GM23338 (cell line): ENCODE results near the gene TPR. TPM values are rescaled to one million over a fixed set of nuclear protein-coding genes. Genes with fewer than 3 reads are reported as not detected.
A peak's percentile ranks its signal among the peaks of the same experiment; 100 is the strongest.

ENCODE experiments used
- ATAC-seq: fragments of 200-7000 bp; cut with Tn5 transposase; 3 replicates; pipeline ENCODE4 v1.9.1; 2020
- DNase-seq: peaks from one replicate; pipeline ENCODE4 v3.0.0-alpha.2; 2015; ENCODE audit warnings: low spot score
- H2AFZ ChIP-seq: fragments of 200-600 bp; sonication (generic); 2 replicates; pipeline ENCODE4 v1.8.0; 2016; ENCODE audit warnings: antibody characterized with exemption, mild to moderate bottlenecking, moderate library complexity
- H3F3A ChIP-seq: fragments of 200-600 bp; sonication (generic); replicated peaks from 2 replicates; pipeline ENCODE4 v1.8.0; 2017; ENCODE audit warnings: antibody characterized with exemption, mixed run types, low read depth
- H3K27ac ChIP-seq: fragments of 200-600 bp; sonication (generic); 2 replicates; pipeline ENCODE4 v1.6.1; 2016; ENCODE audit warnings: low read depth
- H3K27me3 ChIP-seq: fragments of 200-600 bp; sonication (generic); 2 replicates; pipeline ENCODE4 v1.8.0; 2016; ENCODE audit warnings: mild to moderate bottlenecking, mixed run types, moderate library complexity; ENCODE audit not compliant: insufficient read depth
- H3K36me3 ChIP-seq: fragments of 200-600 bp; sonication (generic); 2 replicates; pipeline ENCODE4 v1.8.0; 2016; ENCODE audit warnings: mild to moderate bottlenecking; ENCODE audit not compliant: insufficient read depth
- H3K4me1 ChIP-seq: fragments of 200-600 bp; sonication (generic); 2 replicates; pipeline ENCODE4 v1.8.0; 2016; ENCODE audit warnings: mild to moderate bottlenecking, moderate library complexity; ENCODE audit not compliant: insufficient read depth
- H3K4me2 ChIP-seq: fragments of 200-600 bp; sonication (generic); 2 replicates; pipeline ENCODE4 v1.7.1; 2017; ENCODE audit warnings: mixed run types
- H3K4me3 ChIP-seq: fragments of 200-600 bp; sonication (generic); 2 replicates; pipeline ENCODE4 v1.6.1; 2016; ENCODE audit warnings: mixed run types
- H3K79me2 ChIP-seq: fragments of 200-600 bp; sonication (generic); replicated peaks from 2 replicates; pipeline ENCODE4 v1.8.0; 2017; ENCODE audit warnings: mild to moderate bottlenecking; ENCODE audit not compliant: insufficient read depth
- H3K9me2 ChIP-seq: fragments of 200-600 bp; sonication (generic); 2 replicates; pipeline ENCODE4 v1.8.0; 2017; ENCODE audit not compliant: insufficient read depth
- H4K20me1 ChIP-seq: fragments of 200-600 bp; sonication (generic); replicated peaks from 2 replicates; pipeline ENCODE4 v1.8.0; 2017; ENCODE audit warnings: mild to moderate bottlenecking; ENCODE audit not compliant: insufficient read depth
- H3K27ac Mint-ChIP-seq: 2 replicates; pipeline ENCODE4 v1.8.0; 2020; ENCODE audit warnings: inconsistent platforms, mild to moderate bottlenecking, moderate library complexity, mixed read lengths
- H3K27me3 Mint-ChIP-seq: 3 replicates; pipeline ENCODE4 v1.8.0; 2022; ENCODE audit warnings: low read depth, mild to moderate bottlenecking, moderate library complexity, mixed read lengths, inconsistent platforms; ENCODE audit not compliant: insufficient read depth, poor library complexity
- H3K36me3 Mint-ChIP-seq: 3 replicates; pipeline ENCODE4 v1.8.0; 2021; ENCODE audit warnings: low read depth, mild to moderate bottlenecking, inconsistent platforms, moderate library complexity, mixed read lengths
- H3K4me1 Mint-ChIP-seq: 3 replicates; pipeline ENCODE4 v1.8.0; 2020; ENCODE audit warnings: mild to moderate bottlenecking, inconsistent platforms, mixed read lengths
- H3K4me3 Mint-ChIP-seq: 3 replicates; pipeline ENCODE4 v1.8.0; 2021; ENCODE audit warnings: moderate library complexity, mild to moderate bottlenecking, inconsistent platforms, mixed read lengths
- H3K9me3 Mint-ChIP-seq: 3 replicates; pipeline ENCODE4 v1.8.0; 2020; ENCODE audit warnings: moderate library complexity, mild to moderate bottlenecking, inconsistent platforms, mixed read lengths
- CTCF ChIP-seq, 2 experiments: fragments of 200-600 bp in 1 of 2; sonication (generic) in 1 of 2; conservative IDR thresholded peaks; 2 replicates each; pipeline versions ENCODE4 v1.5.1 to v1.6.1; 2016 to 2017; ENCODE audit warnings: antibody characterized with exemption in 2 of 2, low read depth in 2 of 2, mild to moderate bottlenecking in 2 of 2, moderate library complexity in 1 of 2
- ETS1 ChIP-seq: IDR thresholded peaks from 2 replicates; pipeline ENCODE4 v1.6.1; 2016; ENCODE audit warnings: antibody characterized with exemption
- EZH2 ChIP-seq: fragments of 200-600 bp; sonication (generic); IDR thresholded peaks from one replicate; pipeline ENCODE4 v1.8.0; 2017; ENCODE audit warnings: antibody characterized with exemption, mild to moderate bottlenecking, low read depth; ENCODE audit not compliant: unreplicated experiment
- EZH2phosphoT487 ChIP-seq: fragments of 200-600 bp; sonication (generic); IDR thresholded peaks from one replicate; pipeline ENCODE4 v1.8.1; 2018; ENCODE audit warnings: antibody characterized with exemption; ENCODE audit not compliant: unreplicated experiment
- JUNB ChIP-seq: IDR thresholded peaks from one replicate; pipeline ENCODE4 v1.6.1; 2016; ENCODE audit warnings: antibody characterized with exemption; ENCODE audit not compliant: unreplicated experiment
- NANOG ChIP-seq: IDR thresholded peaks from 2 replicates; pipeline ENCODE4 v1.6.1; 2016; ENCODE audit warnings: antibody characterized with exemption, borderline replicate concordance
- POLR2AphosphoS5 ChIP-seq: IDR thresholded peaks from 2 replicates; pipeline ENCODE4 v1.6.1; 2016; ENCODE audit warnings: antibody characterized with exemption, low read depth
- STAT1 ChIP-seq: IDR thresholded peaks from one replicate; pipeline ENCODE4 v1.6.1; 2016; ENCODE audit warnings: antibody characterized with exemption; ENCODE audit not compliant: unreplicated experiment
- ZNF114 ChIP-seq: fragments of 250-450 bp; sonication (Bioruptor Pico); IDR thresholded peaks from 2 replicates; pipeline ENCODE4 v1.5.0; 2020; ENCODE audit warnings: mild to moderate bottlenecking, moderate library complexity
- ZNF331 ChIP-seq: fragments of 250-450 bp; sonication (Bioruptor Pico); IDR thresholded peaks from 2 replicates; pipeline ENCODE4 v1.5.0; 2020; ENCODE audit warnings: low read depth, mild to moderate bottlenecking, moderate library complexity
- ZNF462 ChIP-seq: fragments of 250-450 bp; sonication (Bioruptor Pico); IDR thresholded peaks from 2 replicates; pipeline ENCODE4 v1.5.0; 2020; ENCODE audit warnings: mild to moderate bottlenecking, moderate library complexity
- polyA plus RNA-seq: library from polyadenylated mRNA; unstranded; fragments of >200 nt; fragmentation: Nextera tagmentation; extraction: Ambion mirVana; gene quantifications from 2 replicates; pipeline ENCODE4 v1.2.1, GENCODE V29; 2016
- total RNA-seq: library from RNA; depleted of rRNA; stranded (reverse); fragments of >200 nt; shearing (Covaris generic); gene quantifications from 2 replicates; pipeline ENCODE4 v1.2.3, GENCODE V29; 2014

TPR gene
- total and polyA plus RNA-seq, 2 experiments from 2014 or later, result 108 to 220 TPM

GRCh38 chr1:186323865-186324264 is 51.2 kb downstream of the TPR start:
- peaks cover 54% of the 10 kb centered on the region for H3K36me3 ChIP-seq
- H3F3A ChIP-seq, result no peaks in the 10 kb centered on the region
- Mint-ChIP-seq H3K9me3 (no peaks in the 10 kb centered on the region), H3K27me3 (no peaks in the 10 kb centered on the region), H3K27ac (peak overlapping the region; percentile 70), H3K36me3 (peaks cover 74% of the 10 kb centered on the region), H3K4me1 (no peaks in the 10 kb centered on the region), H3K4me3 (no peak overlapping the region)
- no peak for TF ChIP-seq ZNF462 (CRISPR knock-in tag)
- TF ChIP-seq POLR2AphosphoS5, result no peak
- no peak for TF ChIP-seq ZNF331
- H3K9me2 ChIP-seq, result no peaks in the 10 kb centered on the region
- no peaks in the 10 kb centered on the region for H3K79me2 ChIP-seq
- no peak overlapping the region for H3K4me2 ChIP-seq
- no peaks in the 10 kb centered on the region for H3K4me1 ChIP-seq
- no peaks in the 10 kb centered on the region for H3K27me3 ChIP-seq
- ATAC-seq (no peak), DNase-seq (no peak)
- H2AFZ ChIP-seq, result no peak overlapping the region
- H4K20me1 ChIP-seq, result no peaks in the 10 kb centered on the region; the same call in none of the 2 replicates
- no peak overlapping the region for H3K27ac ChIP-seq
- no peak overlapping the region for H3K4me3 ChIP-seq

- Histone ChIP-seq H3K4me2 (no peak overlapping the region), H3K79me2 (no peaks in the 10 kb centered on the region), H4K20me1 (0 out of 2 replicates have a peak, but pooled peaks cover 4% of the 10 kb centered on the region), H3K9me2 (no peaks in the 10 kb centered on the region), H2AFZ (no peak overlapping the region), H3K27me3 (no peaks in the 10 kb centered on the region), H3K36me3 (peaks cover 48% of the 10 kb centered on the region), H3K4me1 (no peaks in the 10 kb centered on the region), H3F3A (no peaks in the 10 kb centered on the region), H3K27ac (no peak overlapping the region), H3K4me3 (no peak overlapping the region)
- Mint-ChIP-seq H3K4me1 (no peaks in the 10 kb centered on the region), H3K4me3 (no peak overlapping the region), H3K27me3 (no peaks in the 10 kb centered on the region), H3K27ac (no peak overlapping the region), H3K36me3 (peaks cover 55% of the 10 kb centered on the region), H3K9me3 (no peaks in the 10 kb centered on the region)
- ATAC-seq (no peak), DNase-seq (no peak)
- no peak for TF ChIP-seq EZH2
- TF ChIP-seq POLR2AphosphoS5, result no peak
- TF ChIP-seq ETS1, result no peak
- TF ChIP-seq ZNF331, result no peak
- no peak for TF ChIP-seq STAT1
- TF ChIP-seq ZNF114 (CRISPR knock-in tag), result no peak
- no peak for TF ChIP-seq CTCF (conservative IDR thresholded peaks at IDR 0.05; ENCODE audit: low read depth in 2 of 2)
- TF ChIP-seq JUNB, result no peak
- TF ChIP-seq NANOG, result no peak
- no peak for TF ChIP-seq EZH2phosphoT487
These were observed 59.5 kb downstream of the TPR start for GRCh38 chr1:186315570-186315969.
